Measurements from ENCODE around the gene PEX7.
"Not testable (repeated sequence)": the region's sequence is repeated elsewhere in the genome, so short reads cannot be mapped to it uniquely, and the experiment has no call there.

The PEX7 gene

GRCh38 chr6:136846477-136846876 is 24.1 kb downstream of the PEX7 start:
- FAIRE-seq, result not testable (repeated sequence)

GRCh38 chr6:136849979-136850563 is 27.7 kb downstream of the PEX7 start:
- not testable (repeated sequence) for FAIRE-seq

GRCh38 chr6:136859430-136859829 is 37.0 kb downstream of the PEX7 start:
- FAIRE-seq, result no peak

- no peak for FAIRE-seq
Measured at GRCh38 chr6:136860043-136860442, 37.7 kb downstream of the PEX7 start.

GRCh38 chr6:136862662-136863061 is 40.3 kb downstream of the PEX7 start:
- FAIRE-seq, result no peak

GRCh38 chr6:136863752-136864151 is 41.4 kb downstream of the PEX7 start:
- FAIRE-seq, result no peak

GRCh38 chr6:136864676-136865075 is 42.3 kb downstream of the PEX7 start:
- FAIRE-seq, result no peak

GRCh38 chr6:136866872-136867416 is 44.6 kb downstream of the PEX7 start:
- no peak for FAIRE-seq

- FAIRE-seq, result no peak
Measured at GRCh38 chr6:136869451-136869850, 47.1 kb downstream of the PEX7 start.

GRCh38 chr6:136873748-136874147 is 51.4 kb downstream of the PEX7 start:
- no peak for FAIRE-seq

GRCh38 chr6:136876469-136876868 is 54.1 kb downstream of the PEX7 start:
- not testable (repeated sequence) for FAIRE-seq

GRCh38 chr6:136880748-136881460 is 58.5 kb downstream of the PEX7 start:
- FAIRE-seq, result no peak

GRCh38 chr6:136886091-136886490 is 63.7 kb downstream of the PEX7 start:
- no peak for FAIRE-seq

GRCh38 chr6:136887953-136888352 is 65.6 kb downstream of the PEX7 start:
- FAIRE-seq, result no peak

- no peak for FAIRE-seq
Measured at GRCh38 chr6:136889271-136890193, 67.1 kb downstream of the PEX7 start.

GRCh38 chr6:136890194-136890839 is 67.9 kb downstream of the PEX7 start:
- FAIRE-seq, result no peak

GRCh38 chr6:136890986-136891385 is 68.6 kb downstream of the PEX7 start:
- no peak for FAIRE-seq

GRCh38 chr6:136893187-136893586 is 70.8 kb downstream of the PEX7 start:
- FAIRE-seq, result no peak

GRCh38 chr6:136895901-136896300 is 73.5 kb downstream of the PEX7 start:
- no peak for FAIRE-seq

- FAIRE-seq, result no peak
Measured at GRCh38 chr6:136897071-136897470, 74.7 kb downstream of the PEX7 start.

GRCh38 chr6:136901212-136901784 is 78.9 kb downstream of the PEX7 start:
- FAIRE-seq, result no peak

GRCh38 chr6:136904477-136904876 is 82.1 kb downstream of the PEX7 start:
- FAIRE-seq, result not testable (repeated sequence)
